K562 (cell line): ENCODE measurements around the gene ST6GALNAC6.

ENCODE experiments used
- BMI1 ChIP-seq: fragments of 150-350 bp; IDR thresholded peaks from 2 replicates; pipeline ENCODE4 v1.6.1; 2014; ENCODE audit warnings: low read length
- C11orf30 ChIP-seq: fragments of 450-650 bp; IDR thresholded peaks from 2 replicates; pipeline ENCODE4 v1.6.1; 2016; ENCODE audit warnings: low read depth, mild to moderate bottlenecking
- CTCF ChIP-seq, 3 experiments: IDR thresholded peaks in 2 of 3; conservative IDR thresholded peaks in 1 of 3; 2 replicates each; pipeline ENCODE4 v1.5.1; 2011 to 2012; ENCODE audit warnings: low read length in 3 of 3, mild to moderate bottlenecking in 3 of 3, control low read depth in 2 of 3, improper control_type of control experiment in 1 of 3, inconsistent platforms in 1 of 3, low read depth in 1 of 3, mixed read lengths in 1 of 3, moderate library complexity in 1 of 3; ENCODE audit not compliant: insufficient read depth in 2 of 3
- FOXO4 ChIP-seq: fragments of 450-650 bp; formaldehyde crosslinking; IDR thresholded peaks from 2 replicates; pipeline ENCODE4 v1.4.0; 2020; ENCODE audit warnings: mild to moderate bottlenecking, moderate library complexity
- KDM4B ChIP-seq, 2 experiments: fragments of 450-650 bp in 1 of 2; sonication (generic) in 1 of 2; IDR thresholded peaks; 2 replicates each; pipeline ENCODE4 v1.6.1; 2016 to 2017; ENCODE audit warnings: borderline replicate concordance in 2 of 2, antibody characterized with exemption in 1 of 2, low read depth in 1 of 2, mild to moderate bottlenecking in 1 of 2
- MYC ChIP-seq, 2 experiments: fragments of 250-450 bp in 1 of 2; sonication (Bioruptor Pico) in 1 of 2; IDR thresholded peaks; 2 replicates each; pipeline versions ENCODE4 v1.5.1 to v1.6.1; 2012 to 2021; ENCODE audit warnings: low read depth in 2 of 2, borderline replicate concordance in 1 of 2, improper control_type of control experiment in 1 of 2, low read length in 1 of 2, mild to moderate bottlenecking in 1 of 2, moderate library complexity in 1 of 2
- NFYB ChIP-seq: IDR thresholded peaks from 2 replicates; pipeline ENCODE4 v1.6.1; 2011; ENCODE audit warnings: mild to moderate bottlenecking, moderate library complexity; ENCODE audit not compliant: insufficient read length; ENCODE audit errors: extremely low read depth
- PKNOX1 ChIP-seq: fragments of 450-650 bp; IDR thresholded peaks from 2 replicates; pipeline ENCODE4 v1.6.1; 2016
- RFX1 ChIP-seq: fragments of 450-650 bp; IDR thresholded peaks from 2 replicates; pipeline ENCODE4 v1.6.1; 2016; ENCODE audit warnings: mild to moderate bottlenecking, moderate library complexity
- TARDBP ChIP-seq: fragments of 450-650 bp; IDR thresholded peaks from 2 replicates; pipeline ENCODE4 v1.6.1; 2016
- TGIF2 ChIP-seq: sonication (generic); formaldehyde crosslinking; IDR thresholded peaks from 2 replicates; pipeline ENCODE4 v1.8.1; 2022; ENCODE audit warnings: mild to moderate bottlenecking, missing genetic modification reagents, moderate library complexity

GRCh38 chr9:127918183-127919107 is 19.0 kb upstream of the ST6GALNAC6 start:
- TF ChIP-seq CTCF (IDR thresholded peaks at IDR 0.05 in 2 of 3, conservative IDR thresholded peaks at IDR 0.05 in 1 of 3; ENCODE audit: insufficient read depth in 2 of 3, low read depth in 1 of 3, low read length in 3 of 3) (peak; percentile 59 to 69 (median 66)), KDM4B (IDR thresholded peaks at IDR 0.05; ENCODE audit: borderline replicate concordance in 2 of 2, low read depth in 1 of 2) (no peak), MYC (IDR thresholded peaks at IDR 0.05; ENCODE audit: low read depth, low read length) (no peak; the same call in 1 of the 2 replicates), MYC (CRISPR knock-in tag; IDR thresholded peaks at IDR 0.05; ENCODE audit: borderline replicate concordance, low read depth) (no peak), TGIF2 (no peak), NFYB (no peak), FOXO4 (CRISPR knock-in tag) (no peak), C11orf30 (no peak), RFX1 (no peak), TARDBP (no peak), PKNOX1 (peak; percentile 36; the same call in 1 of the 2 replicates), BMI1 (no peak)
